Spleen (tissue), 11 donors: Measurements from ENCODE around the gene OR13C9. TPM values are rescaled to one million over a fixed set of nuclear protein-coding genes. Genes with fewer than 3 reads are reported as not detected.

ENCODE experiments used
- DNase-seq: peaks from one replicate; pipeline ENCODE4 v3.0.0-alpha.2; 2020
- H3K27ac ChIP-seq, 8 donors: fragments of 200-600 bp; sonication (generic) in 7 of 8; 1 replicate in 4 of 8; 2 replicates in 4 of 8; pipeline versions ENCODE4 v1.5.0 to v1.8.0; 2016 to 2021; ENCODE audit warnings: inconsistent platforms in 4 of 8, mild to moderate bottlenecking in 4 of 8, moderate library complexity in 1 of 8
- H3K27me3 ChIP-seq, 7 donors: fragments of 200-600 bp; sonication (generic) in 6 of 7; replicated peaks in 1 of 7; 1 replicate in 4 of 7; 2 replicates in 3 of 7; pipeline versions ENCODE4 v1.5.0 to v1.8.0; 2016 to 2021; ENCODE audit warnings: inconsistent platforms in 3 of 7, mild to moderate bottlenecking in 1 of 7
- H3K36me3 ChIP-seq, 6 donors: fragments of 200-600 bp; sonication (generic) in 5 of 6; 1 replicate in 4 of 6; 2 replicates in 2 of 6; pipeline versions ENCODE4 v1.5.0 to v1.8.0; 2016 to 2021; ENCODE audit warnings: inconsistent platforms in 2 of 6
- H3K4me1 ChIP-seq, 6 donors: fragments of 200-600 bp; sonication (generic) in 5 of 6; 1 replicate in 3 of 6; 2 replicates in 3 of 6; pipeline versions ENCODE4 v1.5.0 to v1.8.0; 2016 to 2021; ENCODE audit warnings: inconsistent platforms in 3 of 6
- H3K4me3 ChIP-seq, 8 donors: fragments of 200-600 bp; sonication (generic) in 7 of 8; 1 replicate in 4 of 8; 2 replicates in 4 of 8; pipeline versions ENCODE4 v1.5.0 to v1.8.0; 2016 to 2021; ENCODE audit warnings: inconsistent platforms in 4 of 8, mild to moderate bottlenecking in 4 of 8, moderate library complexity in 2 of 8
- H3K9me3 ChIP-seq, 8 donors: fragments of 200-600 bp; sonication (generic) in 7 of 8; 1 replicate in 4 of 8; 2 replicates in 4 of 8; pipeline versions ENCODE4 v1.5.0 to v1.8.0; 2016 to 2021; ENCODE audit warnings: inconsistent platforms in 4 of 8
- CTCF ChIP-seq, 11 experiments: fragments of 200-600 bp in 7 of 11; fragments of 450-650 bp in 4 of 11; sonication (generic) in 4 of 11; IDR thresholded peaks in 8 of 11; conservative IDR thresholded peaks in 3 of 11; 1 replicate in 7 of 11; 2 replicates in 4 of 11; pipeline versions ENCODE4 v1.4.0 to v1.8.0; 2016 to 2021; ENCODE audit warnings: antibody characterized with exemption in 11 of 11, inconsistent platforms in 4 of 11, mild to moderate bottlenecking in 1 of 11
- POLR2A ChIP-seq, 3 donors: fragments of 450-650 bp; IDR thresholded peaks; one replicate each; pipeline ENCODE4 v1.5.1; 2017; ENCODE audit warnings: antibody characterized with exemption in 3 of 3, mild to moderate bottlenecking in 1 of 3
- POLR2AphosphoS5 ChIP-seq, 3 donors: sonication (generic); formaldehyde crosslinking; IDR thresholded peaks; one replicate each; pipeline ENCODE4 v1.5.1; 2017; ENCODE audit warnings: antibody characterized with exemption in 3 of 3
- WGBS, 5 donors: extraction: QIAGEN DNeasy Blood & Tissue Kit in 3 of 5; methylation state at CpG; one replicate each; pipeline versions ENCODE4 v1.1.5 to v1.1.7; 2013 to 2018; 5-methylcytosine and 5-hydroxymethylcytosine counted together
- intact Hi-C: fragments of 100-400 bp; cut with DNase I; formaldehyde crosslinking; loops from one replicate; pipeline ENCODE4 v1.15.0; 2023; ENCODE audit warnings: low total_unique reads
- polyA plus RNA-seq, 3 donors: library from polyadenylated mRNA; stranded (reverse); fragments of 200-250 nt; gene quantifications; one replicate each; pipeline ENCODE4 v1.2.1, GENCODE V29; 2013
- total RNA-seq, 7 donors: library from RNA; depleted of rRNA in 3 of 7; stranded (reverse); fragments of >200 nt in 3 of 7; fragmentation: NEBNext Ultra II Directional in 4 of 7; extraction: Animal tissue kit (Norgen Biotek cat#: 25700) in 4 of 7; gene quantifications; one replicate each; pipeline versions ENCODE4 v1.1.0 to v1.2.1, GENCODE V29; 2016 to 2021
- donor health status: healthy with polysubstance abuse.
- donor health status: DM: no; HTN: no; CAD: no; lungs with moderate emphysema.
- donor health status: DM: no; HTN: no; CAD: no.
- donor health status: Bipolar disorder and iron deficiency.
- donor health status: healthy.
- donor health status: DM: no; HTN: no; CAD: no.
- donor health status: DM: yes; HTN: yes; CAD: no.

Gene OR13C9
- total and polyA plus RNA-seq, 10 donors, result not detected

DNA sequence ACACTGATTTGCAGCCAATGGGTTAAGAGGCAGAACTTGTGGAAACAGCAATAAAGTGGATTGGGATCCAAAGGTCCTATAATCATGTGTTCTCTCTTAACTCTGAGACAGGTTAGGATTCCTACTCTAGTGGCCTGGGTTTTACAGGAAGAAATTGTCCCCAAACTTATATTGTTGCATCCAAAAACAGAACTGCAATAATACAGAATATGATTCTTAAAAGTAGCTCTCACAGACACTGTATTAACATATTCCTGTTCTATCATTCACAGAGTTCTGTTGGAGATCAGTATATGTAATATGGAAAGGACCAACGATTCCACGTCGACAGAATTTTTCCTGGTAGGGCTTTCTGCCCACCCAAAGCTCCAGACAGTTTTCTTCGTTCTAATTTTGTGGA is 49.1 kb downstream of the OR13C9 start, which contains the start of gene OR13C8:
OR13C8 (plus strand) TSS at position 301 of the 400 bp plus-strand sequence; CDS start at position 301, 0 bp downstream.
- Histone ChIP-seq H3K9me3 (peaks cover 0 to 35% (median 23%) of the 10 kb centered on the region in 8 donors), H3K27me3 (no peaks in the 10 kb centered on the region), H3K27ac (no peak within 1 kb of the TSS), H3K4me1 (no peaks in the 10 kb centered on the region), H3K4me3 (no peak within 1 kb of the TSS), H3K36me3 (no peaks in the 10 kb centered on the region)
- no peak for DNase-seq
- 81 to 91% (median 83%) methylated on average over 4 of the region's 4 CpGs for WGBS, 5 donors
- TF ChIP-seq CTCF (IDR thresholded peaks at IDR 0.05 in 8 of 11, conservative IDR thresholded peaks at IDR 0.05 in 3 of 11), result no peak
- no peak for TF ChIP-seq POLR2AphosphoS5 (IDR thresholded peaks at IDR 0.05)
- no peak for TF ChIP-seq POLR2A (IDR thresholded peaks at IDR 0.05)
- intact Hi-C loops, result no loop called here

Other genes with a start within 250 kb of the OR13C9 start
- not detected for gene OR13F1, start 113.9 kb downstream of the OR13C9 start, total RNA-seq
- gene OR13F1, start 113.9 kb downstream of the OR13C9 start, polyA plus RNA-seq, result not detected
- gene OR13C4, start 91.0 kb downstream of the OR13C9 start, total RNA-seq, result not detected
- gene OR13C4, start 91.0 kb downstream of the OR13C9 start, polyA plus RNA-seq, result not detected
- not detected for gene OR13C3, start 81.3 kb downstream of the OR13C9 start, total RNA-seq
- not detected for gene OR13C3, start 81.3 kb downstream of the OR13C9 start, polyA plus RNA-seq
- not detected for gene OR13C8, start 49.0 kb downstream of the OR13C9 start, total RNA-seq
- gene OR13C8, start 49.0 kb downstream of the OR13C9 start, polyA plus RNA-seq, result not detected
- under 1 TPM in 1 of 7 donors, not detected in 6; 0.70 TPM for gene OR13C5, start 18.8 kb downstream of the OR13C9 start, total RNA-seq
- not detected for gene OR13C5, start 18.8 kb downstream of the OR13C9 start, polyA plus RNA-seq
- not detected for gene OR13C2, start 12.6 kb downstream of the OR13C9 start, total RNA-seq
- gene OR13C2, start 12.6 kb downstream of the OR13C9 start, polyA plus RNA-seq, result not detected
- not detected for gene OR13D1, start 76.3 kb upstream of the OR13C9 start, total RNA-seq
- gene OR13D1, start 76.3 kb upstream of the OR13C9 start, polyA plus RNA-seq, result not detected
- gene NIPSNAP3A, start 129.5 kb upstream of the OR13C9 start, total RNA-seq, result 10 to 100 TPM; 20.8 to 28.5 (median 23.8) TPM
- 10 to 100 TPM; 17.2 to 27.9 (median 23.0) TPM for gene NIPSNAP3A, start 129.5 kb upstream of the OR13C9 start, polyA plus RNA-seq
- gene NIPSNAP3B, start 145.9 kb upstream of the OR13C9 start, total RNA-seq, result 1 to 10 TPM; 1.9 to 4.8 (median 4.3) TPM
- gene NIPSNAP3B, start 145.9 kb upstream of the OR13C9 start, polyA plus RNA-seq, result 1 to 10 TPM; 2.2 to 3.3 (median 2.8) TPM